K562 (cell line): ENCODE results near the gene ACOT2. TPM values are rescaled to one million over a fixed set of nuclear protein-coding genes. Genes with fewer than 3 reads are reported as not detected.

Experiments used
- ATAC-seq: fragments of 200-7000 bp; cut with Tn5 transposase; 3 replicates; pipeline ENCODE4 v1.9.1; 2020; ENCODE audit warnings: moderate library complexity
- BruUV-seq: library from RNA; stranded (reverse); fragments of 400-500 nt; replicated peaks from 2 replicates; lab custom pipeline; 2021; lab: Mats Ljungman, UMichigan
- CTCF ChIA-PET: fragments of 300-600 bp; formaldehyde crosslinking; extraction: SDS; loops from one replicate; lab custom pipeline; 2021; ENCODE audit warnings: low intra/inter-chr PET ratio; lab: Yijun Ruan, JAX
- POLR2A ChIA-PET: fragments of 300-600, 350-650 bp; sonication (Branson Sonifier 250); formaldehyde crosslinking; extraction: SDS; loops from one replicate; lab custom pipeline; 2021; ENCODE audit warnings: antibody characterized with exemption, inconsistent platforms; lab: Yijun Ruan, JAX
- DNase-seq, 4 experiments: peaks; one replicate each; pipeline versions ENCODE4 v3.0.0 to v3.0.0-alpha.2; 2011 to 2018; ENCODE audit warnings: low spot score in 3 of 4, mixed read lengths in 3 of 4; ENCODE audit errors: extremely low read depth in 1 of 4
- FAIRE-seq: peaks from 2 replicates; lab custom pipeline; 2011; peaks lifted over from hg19 to GRCh38; lab: Jason Lieb, UNC
- H2AFZ ChIP-seq: 2 replicates; pipeline ENCODE4 v1.6.0; 2011; ENCODE audit warnings: low read depth, low read length, control low read depth, inconsistent platforms
- H3K27ac ChIP-seq: fragments of 200-600 bp; 3 replicates; pipeline ENCODE4 v1.8.0; 2011; ENCODE audit warnings: low read depth, mild to moderate bottlenecking, control low read depth, inconsistent platforms, low read length, moderate library complexity, mixed read lengths; ENCODE audit errors: extremely low read depth
- H3K27me3 ChIP-seq, 2 experiments: fragments of 300-600 bp in 1 of 2; 2 replicates in 1 of 2; 3 replicates in 1 of 2; pipeline versions ENCODE4 v1.6.0 to v1.8.0; 2011; ENCODE audit warnings: inconsistent platforms in 2 of 2, low read length in 2 of 2, mild to moderate bottlenecking in 1 of 2, mixed read lengths in 1 of 2, moderate library complexity in 1 of 2; ENCODE audit not compliant: control insufficient read depth in 2 of 2, insufficient read depth in 2 of 2
- H3K36me3 ChIP-seq: fragments of 300-600 bp; 3 replicates; pipeline ENCODE4 v1.8.0; 2011; ENCODE audit warnings: mild to moderate bottlenecking, low read length, inconsistent platforms; ENCODE audit not compliant: control insufficient read depth, insufficient read depth
- H3K4me1 ChIP-seq, 2 experiments: fragments of 200-600 bp in 1 of 2; replicated peaks in 1 of 2; 2 replicates in 1 of 2; 3 replicates in 1 of 2; pipeline versions ENCODE4 v1.5.1 to v1.8.0; 2011; ENCODE audit warnings: inconsistent platforms in 2 of 2, low read length in 2 of 2, mild to moderate bottlenecking in 1 of 2, mixed read lengths in 1 of 2, moderate library complexity in 1 of 2; ENCODE audit not compliant: control insufficient read depth in 2 of 2, insufficient read depth in 2 of 2
- H3K4me2 ChIP-seq: 2 replicates; pipeline ENCODE4 v1.6.1; 2011; ENCODE audit warnings: low read length, control low read depth, inconsistent platforms, mixed read lengths; ENCODE audit not compliant: insufficient read depth
- H3K4me3 ChIP-seq: fragments of 200-600 bp; sonication (generic), shearing (Covaris generic); 2 replicates; pipeline ENCODE4 v1.5.1; 2016; ENCODE audit warnings: control low read depth, inconsistent platforms
- H3K79me2 ChIP-seq: fragments of 200-600 bp; 3 replicates; pipeline ENCODE4 v1.8.0; 2011; ENCODE audit warnings: low read length, inconsistent platforms; ENCODE audit not compliant: control insufficient read depth, insufficient read depth
- H3K9ac ChIP-seq, 2 experiments: 2 replicates each; pipeline versions ENCODE4 v1.6.0 to v1.6.1; 2011; ENCODE audit warnings: low read depth in 2 of 2, low read length in 2 of 2, control low read depth in 1 of 2, inconsistent platforms in 1 of 2, mild to moderate bottlenecking in 1 of 2, mixed read lengths in 1 of 2; ENCODE audit not compliant: insufficient read depth in 1 of 2
- H3K9me1 ChIP-seq: one replicate; pipeline ENCODE4 v1.6.0; 2011; ENCODE audit warnings: inconsistent platforms, mild to moderate bottlenecking, low read length, moderate library complexity; ENCODE audit not compliant: control insufficient read depth, insufficient read depth
- H3K9me3 ChIP-seq: replicated peaks from 2 replicates; pipeline ENCODE4 v1.5.1; 2011; ENCODE audit warnings: low read depth, low read length, inconsistent platforms; ENCODE audit not compliant: control insufficient read depth, insufficient read depth
- H4K20me1 ChIP-seq: replicated peaks from 2 replicates; pipeline ENCODE4 v1.6.1; 2011; ENCODE audit warnings: low read length, inconsistent platforms, mixed read lengths; ENCODE audit not compliant: control insufficient read depth, insufficient read depth
- PCBP2 ChIP-seq: fragments of 200-400 bp; formaldehyde crosslinking; IDR thresholded peaks from 2 replicates; pipeline ENCODE4 v1.6.1; 2018; ENCODE audit warnings: low read length, low read depth, mild to moderate bottlenecking, moderate library complexity; ENCODE audit not compliant: poor library complexity, severe bottlenecking
- PHF21A ChIP-seq: fragments of 450-650 bp; IDR thresholded peaks from 2 replicates; pipeline ENCODE4 v1.6.1; 2017; ENCODE audit warnings: low read depth, borderline replicate concordance
- SMAD1 ChIP-seq: fragments of 150-350 bp; IDR thresholded peaks from 2 replicates; pipeline ENCODE4 v1.6.1; 2014; ENCODE audit warnings: low read length, low read depth; ENCODE audit not compliant: partially characterized antibody
- SMAD3 ChIP-seq: fragments of 450-650 bp; formaldehyde crosslinking; conservative IDR thresholded peaks from 2 replicates; pipeline ENCODE4 v1.4.0; 2020; ENCODE audit warnings: mild to moderate bottlenecking
- SRF ChIP-seq, 2 experiments: fragments of 250-450, 450-650 bp in 1 of 2; sonication (Bioruptor Pico) in 1 of 2; sonication (generic) in 1 of 2; formaldehyde crosslinking; IDR thresholded peaks; 2 replicates each; pipeline versions ENCODE4 v1.5.0 to v1.5.1; 2020 to 2022; ENCODE audit warnings: mild to moderate bottlenecking in 1 of 2, missing genetic modification reagents in 1 of 2
- ZNF134 ChIP-seq: fragments of 250-450 bp; sonication (Bioruptor Pico); conservative IDR thresholded peaks from 2 replicates; pipeline ENCODE4 v1.4.0; 2020
- WGBS: fragments of 100-300 bp; shearing (Covaris generic); methylation state at CpG from one replicate; pipeline ENCODE4 v1.1.6; 2016; ENCODE audit warnings: low coverage, mixed read lengths; ENCODE audit not compliant: insufficient coverage; ENCODE audit errors: missing lambda C conversion rate; 5-methylcytosine and 5-hydroxymethylcytosine counted together
- in situ Hi-C: fragments of 300-500 bp; cut with MboI; formaldehyde crosslinking; loops from 4 replicates; pipeline ENCODE4 v1.15.0; 2018; ENCODE audit warnings: inconsistent platforms, mixed read lengths
- intact Hi-C: fragments of 100-400 bp; cut with micrococcal nuclease; formaldehyde crosslinking; loops from 2 replicates; pipeline ENCODE4 v1.14.2; 2022
- polyA plus RNA-seq, 8 experiments: library from polyadenylated mRNA; depleted of rRNA in 4 of 8; stranded (reverse) in 5 of 8; unstranded in 3 of 8; fragments of >200 nt; fragmentation: Nextera tagmentation in 2 of 8; fragmentation: Illumina TruSeq in 1 of 8; extraction: Ambion mirVana in 2 of 8; extraction: Trizol in 1 of 8; gene quantifications; 2 replicates each; pipeline versions ENCODE4 v1.2.1 to v1.2.3, GENCODE V29; 2011 to 2014; ENCODE audit warnings: inconsistent platforms in 1 of 8, missing spikeins in 1 of 8
- total RNA-seq, 7 experiments: library from RNA; depleted of rRNA in 6 of 7; stranded (reverse); fragments of >200 nt in 6 of 7; fragmentation: Illumina TruSeq in 2 of 7; extraction: Trizol in 2 of 7; gene quantifications; 2 replicates each; pipeline versions ENCODE4 v1.2.1 to v1.2.3, GENCODE V29; 2011 to 2021; ENCODE audit warnings: low replicate concordance in 1 of 7
- TF ChIP-seq, protein P1 (sequence below): conservative IDR thresholded peaks from 2 replicates; pipeline ENCODE4 v1.6.1; 2011; ENCODE audit warnings: low read depth, mild to moderate bottlenecking, low read length; ENCODE audit not compliant: control insufficient read depth
- TF ChIP-seq, protein P2 (sequence below): fragments of 150-350 bp; conservative IDR thresholded peaks from 2 replicates; pipeline ENCODE4 v1.6.1; 2014; ENCODE audit warnings: low read length

The ACOT2 gene
- total and polyA plus RNA-seq, 9 of the 15 experiments (the other 6 are each of a cell fraction or from before 2014, with no cell fraction given), result 0.04 to 0.15 (median 0.04) TPM; not detected in 6

DNA sequence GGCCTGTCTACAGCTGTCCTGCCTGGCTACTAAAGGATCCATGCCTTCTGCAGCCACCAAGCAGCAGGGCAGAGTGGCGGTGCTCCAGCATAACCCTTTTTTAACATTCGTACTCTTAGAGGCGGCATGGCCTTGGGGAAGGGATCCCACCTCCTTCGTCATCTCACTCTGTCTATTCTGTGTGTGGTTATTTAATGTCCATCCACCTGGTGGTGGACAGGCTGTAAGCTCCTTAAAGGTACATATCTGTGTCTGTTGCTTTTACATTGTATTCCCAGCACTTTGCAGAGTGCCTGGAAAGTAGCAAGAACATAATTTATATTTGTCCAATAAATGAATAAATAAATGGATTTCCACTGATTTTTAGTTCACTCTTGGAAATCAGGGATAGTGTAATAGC lies 47.8 kb upstream of the ACOT2 start:
- WGBS, result 7% methylated on average over 4 of the region's 4 CpGs
- no peaks in the 10 kb centered on the region; a peak in 1 of 5 replicates for H3K4me1 ChIP-seq
- CTCF ChIA-PET, result no interaction called here
- H3K9ac ChIP-seq, result no peak overlapping the region
- no peak for TF ChIP-seq PCBP2
- TF ChIP-seq PHF21A, result no peak
- no peak for TF ChIP-seq SMAD1
- TF ChIP-seq, protein P1, sequence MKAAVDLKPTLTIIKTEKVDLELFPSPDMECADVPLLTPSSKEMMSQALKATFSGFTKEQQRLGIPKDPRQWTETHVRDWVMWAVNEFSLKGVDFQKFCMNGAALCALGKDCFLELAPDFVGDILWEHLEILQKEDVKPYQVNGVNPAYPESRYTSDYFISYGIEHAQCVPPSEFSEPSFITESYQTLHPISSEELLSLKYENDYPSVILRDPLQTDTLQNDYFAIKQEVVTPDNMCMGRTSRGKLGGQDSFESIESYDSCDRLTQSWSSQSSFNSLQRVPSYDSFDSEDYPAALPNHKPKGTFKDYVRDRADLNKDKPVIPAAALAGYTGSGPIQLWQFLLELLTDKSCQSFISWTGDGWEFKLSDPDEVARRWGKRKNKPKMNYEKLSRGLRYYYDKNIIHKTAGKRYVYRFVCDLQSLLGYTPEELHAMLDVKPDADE, result no peak
- TF ChIP-seq, protein P2, sequence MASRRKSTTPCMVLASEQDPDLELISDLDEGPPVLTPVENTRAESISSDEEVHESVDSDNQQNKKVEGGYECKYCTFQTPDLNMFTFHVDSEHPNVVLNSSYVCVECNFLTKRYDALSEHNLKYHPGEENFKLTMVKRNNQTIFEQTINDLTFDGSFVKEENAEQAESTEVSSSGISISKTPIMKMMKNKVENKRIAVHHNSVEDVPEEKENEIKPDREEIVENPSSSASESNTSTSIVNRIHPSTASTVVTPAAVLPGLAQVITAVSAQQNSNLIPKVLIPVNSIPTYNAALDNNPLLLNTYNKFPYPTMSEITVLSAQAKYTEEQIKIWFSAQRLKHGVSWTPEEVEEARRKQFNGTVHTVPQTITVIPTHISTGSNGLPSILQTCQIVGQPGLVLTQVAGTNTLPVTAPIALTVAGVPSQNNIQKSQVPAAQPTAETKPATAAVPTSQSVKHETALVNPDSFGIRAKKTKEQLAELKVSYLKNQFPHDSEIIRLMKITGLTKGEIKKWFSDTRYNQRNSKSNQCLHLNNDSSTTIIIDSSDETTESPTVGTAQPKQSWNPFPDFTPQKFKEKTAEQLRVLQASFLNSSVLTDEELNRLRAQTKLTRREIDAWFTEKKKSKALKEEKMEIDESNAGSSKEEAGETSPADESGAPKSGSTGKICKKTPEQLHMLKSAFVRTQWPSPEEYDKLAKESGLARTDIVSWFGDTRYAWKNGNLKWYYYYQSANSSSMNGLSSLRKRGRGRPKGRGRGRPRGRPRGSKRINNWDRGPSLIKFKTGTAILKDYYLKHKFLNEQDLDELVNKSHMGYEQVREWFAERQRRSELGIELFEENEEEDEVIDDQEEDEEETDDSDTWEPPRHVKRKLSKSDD, result no peak
- no peak for TF ChIP-seq SMAD3 (CRISPR knock-in tag)
- no peak for TF ChIP-seq ZNF134 (CRISPR knock-in tag)
- no peak for TF ChIP-seq SRF (CRISPR knock-in tag; IDR thresholded peaks at IDR 0.05)
- no peaks in the 10 kb centered on the region for H3K9me1 ChIP-seq
- H3K79me2 ChIP-seq, result no peaks in the 10 kb centered on the region
- no peak overlapping the region for H3K4me2 ChIP-seq
- intact Hi-C loops, result no loop called here
- no peak overlapping the region for H3K27ac ChIP-seq
- no peaks in the 10 kb centered on the region for H3K9me3 ChIP-seq
- no peak overlapping the region for H2AFZ ChIP-seq
- in situ Hi-C loops, result loop anchor here (10.0 kb wide), 1 partner anchor 1194 kb away; the partner anchor contains the start of genes AREL1 and FCF1
- H3K36me3 ChIP-seq, result no peaks in the 10 kb centered on the region
- BruUV-seq, result no TSS peak
- no peak overlapping the region for H3K4me3 ChIP-seq
- POLR2A ChIA-PET, result interaction anchor here (0.6 to 1.3 kb wide), 2 partner anchors 10 to 55 kb away, joined by 3 to 4 read pairs; no protein-coding TSS in a partner anchor
- no peak for FAIRE-seq
- peak; percentile 53; the same call in 1 of the 3 replicates for ATAC-seq
- H3K27me3 ChIP-seq, result 0 out of 5 replicates have a peak, but pooled peaks cover 0 to 4% of the 10 kb centered on the region in 2 experiments
- DNase-seq, result peak in 3 of 4 experiments; percentile 1 to 6 (median 3)
- no peaks in the 10 kb centered on the region for H4K20me1 ChIP-seq
